GM23338 (cell line): ENCODE measurements around the gene SNN. TPM values are rescaled to one million over a fixed set of nuclear protein-coding genes. Genes with fewer than 3 reads are reported as not detected.

Experiments
- ATAC-seq: fragments of 200-7000 bp; cut with Tn5 transposase; 3 replicates; pipeline ENCODE4 v1.9.1; 2020
- DNase-seq: peaks from one replicate; pipeline ENCODE4 v3.0.0-alpha.2; 2015; ENCODE audit warnings: low spot score
- H2AFZ ChIP-seq: fragments of 200-600 bp; sonication (generic); 2 replicates; pipeline ENCODE4 v1.8.0; 2016; ENCODE audit warnings: antibody characterized with exemption, mild to moderate bottlenecking, moderate library complexity
- H3F3A ChIP-seq: fragments of 200-600 bp; sonication (generic); replicated peaks from 2 replicates; pipeline ENCODE4 v1.8.0; 2017; ENCODE audit warnings: antibody characterized with exemption, mixed run types, low read depth
- H3K27ac ChIP-seq: fragments of 200-600 bp; sonication (generic); 2 replicates; pipeline ENCODE4 v1.6.1; 2016; ENCODE audit warnings: low read depth
- H3K27me3 ChIP-seq: fragments of 200-600 bp; sonication (generic); 2 replicates; pipeline ENCODE4 v1.8.0; 2016; ENCODE audit warnings: mild to moderate bottlenecking, mixed run types, moderate library complexity; ENCODE audit not compliant: insufficient read depth
- H3K36me3 ChIP-seq: fragments of 200-600 bp; sonication (generic); 2 replicates; pipeline ENCODE4 v1.8.0; 2016; ENCODE audit warnings: mild to moderate bottlenecking; ENCODE audit not compliant: insufficient read depth
- H3K4me1 ChIP-seq: fragments of 200-600 bp; sonication (generic); 2 replicates; pipeline ENCODE4 v1.8.0; 2016; ENCODE audit warnings: mild to moderate bottlenecking, moderate library complexity; ENCODE audit not compliant: insufficient read depth
- H3K4me2 ChIP-seq: fragments of 200-600 bp; sonication (generic); 2 replicates; pipeline ENCODE4 v1.7.1; 2017; ENCODE audit warnings: mixed run types
- H3K4me3 ChIP-seq: fragments of 200-600 bp; sonication (generic); 2 replicates; pipeline ENCODE4 v1.6.1; 2016; ENCODE audit warnings: mixed run types
- H3K79me2 ChIP-seq: fragments of 200-600 bp; sonication (generic); replicated peaks from 2 replicates; pipeline ENCODE4 v1.8.0; 2017; ENCODE audit warnings: mild to moderate bottlenecking; ENCODE audit not compliant: insufficient read depth
- H3K9me2 ChIP-seq: fragments of 200-600 bp; sonication (generic); 2 replicates; pipeline ENCODE4 v1.8.0; 2017; ENCODE audit not compliant: insufficient read depth
- H4K20me1 ChIP-seq: fragments of 200-600 bp; sonication (generic); replicated peaks from 2 replicates; pipeline ENCODE4 v1.8.0; 2017; ENCODE audit warnings: mild to moderate bottlenecking; ENCODE audit not compliant: insufficient read depth
- H3K27ac Mint-ChIP-seq: 2 replicates; pipeline ENCODE4 v1.8.0; 2020; ENCODE audit warnings: inconsistent platforms, mild to moderate bottlenecking, moderate library complexity, mixed read lengths
- H3K27me3 Mint-ChIP-seq: 3 replicates; pipeline ENCODE4 v1.8.0; 2022; ENCODE audit warnings: low read depth, mild to moderate bottlenecking, moderate library complexity, mixed read lengths, inconsistent platforms; ENCODE audit not compliant: insufficient read depth, poor library complexity
- H3K36me3 Mint-ChIP-seq: 3 replicates; pipeline ENCODE4 v1.8.0; 2021; ENCODE audit warnings: low read depth, mild to moderate bottlenecking, inconsistent platforms, moderate library complexity, mixed read lengths
- H3K4me1 Mint-ChIP-seq: 3 replicates; pipeline ENCODE4 v1.8.0; 2020; ENCODE audit warnings: mild to moderate bottlenecking, inconsistent platforms, mixed read lengths
- H3K4me3 Mint-ChIP-seq: 3 replicates; pipeline ENCODE4 v1.8.0; 2021; ENCODE audit warnings: moderate library complexity, mild to moderate bottlenecking, inconsistent platforms, mixed read lengths
- H3K9me3 Mint-ChIP-seq: 3 replicates; pipeline ENCODE4 v1.8.0; 2020; ENCODE audit warnings: moderate library complexity, mild to moderate bottlenecking, inconsistent platforms, mixed read lengths
- CREB1 ChIP-seq: fragments of 250-450 bp; sonication (Bioruptor Pico); IDR thresholded peaks from 2 replicates; pipeline ENCODE4 v1.5.0; 2020; ENCODE audit warnings: low read depth, mild to moderate bottlenecking, moderate library complexity
- EZH2 ChIP-seq: fragments of 200-600 bp; sonication (generic); IDR thresholded peaks from one replicate; pipeline ENCODE4 v1.8.0; 2017; ENCODE audit warnings: antibody characterized with exemption, mild to moderate bottlenecking, low read depth; ENCODE audit not compliant: unreplicated experiment
- EZH2phosphoT487 ChIP-seq: fragments of 200-600 bp; sonication (generic); IDR thresholded peaks from one replicate; pipeline ENCODE4 v1.8.1; 2018; ENCODE audit warnings: antibody characterized with exemption; ENCODE audit not compliant: unreplicated experiment
- NANOG ChIP-seq: IDR thresholded peaks from 2 replicates; pipeline ENCODE4 v1.6.1; 2016; ENCODE audit warnings: antibody characterized with exemption, borderline replicate concordance
- POLR2AphosphoS5 ChIP-seq: IDR thresholded peaks from 2 replicates; pipeline ENCODE4 v1.6.1; 2016; ENCODE audit warnings: antibody characterized with exemption, low read depth
- STAT1 ChIP-seq: IDR thresholded peaks from one replicate; pipeline ENCODE4 v1.6.1; 2016; ENCODE audit warnings: antibody characterized with exemption; ENCODE audit not compliant: unreplicated experiment
- ZNF114 ChIP-seq: fragments of 250-450 bp; sonication (Bioruptor Pico); IDR thresholded peaks from 2 replicates; pipeline ENCODE4 v1.5.0; 2020; ENCODE audit warnings: mild to moderate bottlenecking, moderate library complexity
- ZNF331 ChIP-seq: fragments of 250-450 bp; sonication (Bioruptor Pico); IDR thresholded peaks from 2 replicates; pipeline ENCODE4 v1.5.0; 2020; ENCODE audit warnings: low read depth, mild to moderate bottlenecking, moderate library complexity
- polyA plus RNA-seq: library from polyadenylated mRNA; unstranded; fragments of >200 nt; fragmentation: Nextera tagmentation; extraction: Ambion mirVana; gene quantifications from 2 replicates; pipeline ENCODE4 v1.2.1, GENCODE V29; 2016
- total RNA-seq: library from RNA; depleted of rRNA; stranded (reverse); fragments of >200 nt; shearing (Covaris generic); gene quantifications from 2 replicates; pipeline ENCODE4 v1.2.3, GENCODE V29; 2014
- TF ChIP-seq, protein P1 (sequence below), 2 experiments: fragments of 200-600 bp in 1 of 2; sonication (generic) in 1 of 2; conservative IDR thresholded peaks; 2 replicates each; pipeline versions ENCODE4 v1.5.1 to v1.6.1; 2016 to 2017; ENCODE audit warnings: antibody characterized with exemption in 2 of 2, low read depth in 2 of 2, mild to moderate bottlenecking in 2 of 2, moderate library complexity in 1 of 2
- TF ChIP-seq, protein P2 (sequence below): IDR thresholded peaks from one replicate; pipeline ENCODE4 v1.6.1; 2018; ENCODE audit warnings: antibody characterized with exemption; ENCODE audit not compliant: unreplicated experiment
- TF ChIP-seq, protein P3 (sequence below): IDR thresholded peaks from 2 replicates; pipeline ENCODE4 v1.6.1; 2016; ENCODE audit warnings: antibody characterized with exemption

The SNN gene
- total and polyA plus RNA-seq, 2 experiments from 2014 or later = 19.0 to 63.3 TPM

DNA sequence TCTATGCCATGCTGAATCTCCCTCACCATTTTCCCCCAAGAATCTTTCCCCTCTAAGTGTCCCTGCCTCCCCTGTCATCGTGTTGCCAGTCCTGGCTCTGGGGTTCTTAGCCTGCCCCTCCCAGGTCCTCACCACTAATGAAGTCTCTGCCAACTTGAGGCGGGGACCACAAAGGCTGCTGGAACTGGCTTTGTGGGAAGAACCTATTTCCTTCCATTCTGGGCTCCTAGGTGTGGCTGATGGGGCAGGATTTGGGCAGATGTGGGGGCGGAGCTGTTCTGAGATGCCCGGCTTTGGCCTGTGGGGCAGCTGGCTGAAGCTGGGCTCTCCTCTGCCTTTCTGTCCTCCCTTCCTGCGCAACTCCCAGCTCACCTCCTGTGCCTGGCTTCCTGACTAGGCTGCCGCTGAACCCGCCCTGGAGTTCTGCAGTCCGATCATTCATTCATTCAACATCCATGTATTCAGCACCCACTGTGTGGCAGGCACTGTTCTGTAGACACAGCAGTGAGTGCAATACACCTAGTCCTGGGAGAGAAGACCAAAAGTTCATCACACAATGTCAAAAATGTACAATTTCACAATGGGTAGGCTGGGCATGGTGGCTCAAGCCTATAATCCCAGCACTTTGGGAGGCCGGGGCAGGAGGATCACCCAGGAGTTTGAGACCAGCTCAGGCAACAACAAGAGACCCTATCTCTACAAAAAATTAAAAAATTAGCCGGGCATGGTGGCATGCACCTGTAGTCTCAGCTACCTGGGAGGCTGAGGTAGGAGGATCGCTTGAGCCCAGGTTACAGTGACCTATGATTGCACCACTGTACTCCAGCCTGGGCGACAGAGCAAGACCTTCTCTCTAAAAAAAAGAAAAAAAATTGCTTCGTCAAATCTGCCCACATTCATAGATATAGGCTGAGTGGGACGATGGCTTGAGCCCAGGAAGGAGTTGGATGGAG is 1.9 kb upstream of the SNN start (continued):
- TF ChIP-seq, protein P1, sequence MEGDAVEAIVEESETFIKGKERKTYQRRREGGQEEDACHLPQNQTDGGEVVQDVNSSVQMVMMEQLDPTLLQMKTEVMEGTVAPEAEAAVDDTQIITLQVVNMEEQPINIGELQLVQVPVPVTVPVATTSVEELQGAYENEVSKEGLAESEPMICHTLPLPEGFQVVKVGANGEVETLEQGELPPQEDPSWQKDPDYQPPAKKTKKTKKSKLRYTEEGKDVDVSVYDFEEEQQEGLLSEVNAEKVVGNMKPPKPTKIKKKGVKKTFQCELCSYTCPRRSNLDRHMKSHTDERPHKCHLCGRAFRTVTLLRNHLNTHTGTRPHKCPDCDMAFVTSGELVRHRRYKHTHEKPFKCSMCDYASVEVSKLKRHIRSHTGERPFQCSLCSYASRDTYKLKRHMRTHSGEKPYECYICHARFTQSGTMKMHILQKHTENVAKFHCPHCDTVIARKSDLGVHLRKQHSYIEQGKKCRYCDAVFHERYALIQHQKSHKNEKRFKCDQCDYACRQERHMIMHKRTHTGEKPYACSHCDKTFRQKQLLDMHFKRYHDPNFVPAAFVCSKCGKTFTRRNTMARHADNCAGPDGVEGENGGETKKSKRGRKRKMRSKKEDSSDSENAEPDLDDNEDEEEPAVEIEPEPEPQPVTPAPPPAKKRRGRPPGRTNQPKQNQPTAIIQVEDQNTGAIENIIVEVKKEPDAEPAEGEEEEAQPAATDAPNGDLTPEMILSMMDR (conservative IDR thresholded peaks at IDR 0.05; ENCODE audit: low read depth in 2 of 2) = no peak
- TF ChIP-seq EZH2 (no peak), ZNF331 (CRISPR knock-in tag) (no peak), ZNF114 (CRISPR knock-in tag) (no peak), NANOG (no peak), CREB1 (CRISPR knock-in tag) (no peak)
- TF ChIP-seq, protein P2, sequence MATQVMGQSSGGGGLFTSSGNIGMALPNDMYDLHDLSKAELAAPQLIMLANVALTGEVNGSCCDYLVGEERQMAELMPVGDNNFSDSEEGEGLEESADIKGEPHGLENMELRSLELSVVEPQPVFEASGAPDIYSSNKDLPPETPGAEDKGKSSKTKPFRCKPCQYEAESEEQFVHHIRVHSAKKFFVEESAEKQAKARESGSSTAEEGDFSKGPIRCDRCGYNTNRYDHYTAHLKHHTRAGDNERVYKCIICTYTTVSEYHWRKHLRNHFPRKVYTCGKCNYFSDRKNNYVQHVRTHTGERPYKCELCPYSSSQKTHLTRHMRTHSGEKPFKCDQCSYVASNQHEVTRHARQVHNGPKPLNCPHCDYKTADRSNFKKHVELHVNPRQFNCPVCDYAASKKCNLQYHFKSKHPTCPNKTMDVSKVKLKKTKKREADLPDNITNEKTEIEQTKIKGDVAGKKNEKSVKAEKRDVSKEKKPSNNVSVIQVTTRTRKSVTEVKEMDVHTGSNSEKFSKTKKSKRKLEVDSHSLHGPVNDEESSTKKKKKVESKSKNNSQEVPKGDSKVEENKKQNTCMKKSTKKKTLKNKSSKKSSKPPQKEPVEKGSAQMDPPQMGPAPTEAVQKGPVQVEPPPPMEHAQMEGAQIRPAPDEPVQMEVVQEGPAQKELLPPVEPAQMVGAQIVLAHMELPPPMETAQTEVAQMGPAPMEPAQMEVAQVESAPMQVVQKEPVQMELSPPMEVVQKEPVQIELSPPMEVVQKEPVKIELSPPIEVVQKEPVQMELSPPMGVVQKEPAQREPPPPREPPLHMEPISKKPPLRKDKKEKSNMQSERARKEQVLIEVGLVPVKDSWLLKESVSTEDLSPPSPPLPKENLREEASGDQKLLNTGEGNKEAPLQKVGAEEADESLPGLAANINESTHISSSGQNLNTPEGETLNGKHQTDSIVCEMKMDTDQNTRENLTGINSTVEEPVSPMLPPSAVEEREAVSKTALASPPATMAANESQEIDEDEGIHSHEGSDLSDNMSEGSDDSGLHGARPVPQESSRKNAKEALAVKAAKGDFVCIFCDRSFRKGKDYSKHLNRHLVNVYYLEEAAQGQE = no peak

DNA sequence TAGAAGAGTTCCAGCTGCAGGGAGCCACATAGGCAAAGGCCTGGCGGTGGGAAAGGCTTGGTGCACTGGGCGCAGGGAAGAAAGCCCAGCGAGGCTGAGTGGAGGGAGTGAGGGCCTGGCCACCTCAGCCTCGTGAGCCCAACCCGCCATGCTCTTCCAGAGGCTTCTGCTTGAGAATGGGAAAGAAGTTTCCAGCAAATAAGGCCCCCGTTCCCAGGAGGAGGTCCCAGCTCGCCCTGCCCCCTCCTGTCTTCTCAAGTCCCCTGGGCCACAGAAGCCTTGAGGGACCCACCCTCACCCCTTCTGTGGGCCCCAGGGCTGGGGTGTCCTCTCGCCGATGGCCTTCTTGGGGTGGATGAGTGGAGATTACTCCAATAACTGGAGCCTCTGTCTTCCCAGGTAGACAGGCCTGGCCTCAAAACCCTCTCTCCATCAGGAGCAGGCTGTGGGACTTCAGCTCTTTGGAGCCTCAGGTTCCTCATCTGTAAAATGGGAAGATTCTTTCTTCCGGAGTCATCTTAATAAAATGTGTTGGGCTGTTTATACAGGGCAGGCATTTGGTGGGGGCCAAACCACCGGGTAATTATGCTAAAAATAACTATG is 933 bp upstream of the SNN start:
- H3K4me2 ChIP-seq = peak overlapping the region; percentile 73; the same call in 1 of the 2 replicates
- H3K4me1 Mint-ChIP-seq = peaks cover 51% of the 10 kb centered on the region
- TF ChIP-seq POLR2AphosphoS5 = no peak
- TF ChIP-seq, protein P1 (conservative IDR thresholded peaks at IDR 0.05; ENCODE audit: low read depth in 2 of 2) = no peak
- no peak for TF ChIP-seq STAT1
- TF ChIP-seq, protein P3, sequence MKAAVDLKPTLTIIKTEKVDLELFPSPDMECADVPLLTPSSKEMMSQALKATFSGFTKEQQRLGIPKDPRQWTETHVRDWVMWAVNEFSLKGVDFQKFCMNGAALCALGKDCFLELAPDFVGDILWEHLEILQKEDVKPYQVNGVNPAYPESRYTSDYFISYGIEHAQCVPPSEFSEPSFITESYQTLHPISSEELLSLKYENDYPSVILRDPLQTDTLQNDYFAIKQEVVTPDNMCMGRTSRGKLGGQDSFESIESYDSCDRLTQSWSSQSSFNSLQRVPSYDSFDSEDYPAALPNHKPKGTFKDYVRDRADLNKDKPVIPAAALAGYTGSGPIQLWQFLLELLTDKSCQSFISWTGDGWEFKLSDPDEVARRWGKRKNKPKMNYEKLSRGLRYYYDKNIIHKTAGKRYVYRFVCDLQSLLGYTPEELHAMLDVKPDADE = no peak
- no peak for TF ChIP-seq EZH2phosphoT487
- no peak for TF ChIP-seq ZNF331 (CRISPR knock-in tag)

More for the DNA sequence above, 933 bp upstream of the SNN start:
- Mint-ChIP-seq H3K9me3 (no peaks in the 10 kb centered on the region), H3K36me3 (no peaks in the 10 kb centered on the region), H3K27me3 (peaks cover 14% of the 10 kb centered on the region), H3K4me3 (peak overlapping the region; percentile 65), H3K27ac (no peak overlapping the region)
- 0 out of 2 replicates have a peak, but pooled peaks cover 3% of the 10 kb centered on the region for H3K27me3 ChIP-seq
- no peak for ATAC-seq
- peaks cover 24% of the 10 kb centered on the region for H3K4me1 ChIP-seq
- H3K36me3 ChIP-seq = no peaks in the 10 kb centered on the region
- H2AFZ ChIP-seq = no peak overlapping the region
- peaks cover 13% of the 10 kb centered on the region; the same call in 1 of the 2 replicates for H3F3A ChIP-seq
- H3K4me3 ChIP-seq = peak overlapping the region; percentile 50; the same call in 1 of the 2 replicates
- H4K20me1 ChIP-seq = peaks cover 18% of the 10 kb centered on the region
- DNase-seq = peak; percentile 48
- H3K79me2 ChIP-seq = peaks cover 37% of the 10 kb centered on the region
- no peak overlapping the region for H3K27ac ChIP-seq
- no peaks in the 10 kb centered on the region for H3K9me2 ChIP-seq
